T-cell (primary cell): ENCODE data around the gene PLAC8. TPM values are rescaled to one million over a fixed set of nuclear protein-coding genes. Genes with fewer than 3 reads are reported as not detected.

Experiments
- total RNA-seq, 35 experiments: library from RNA in 6 of 35; stranded (reverse) in 6 of 35; fragments of 120-200 nt in 1 of 35; gene quantifications; one replicate each; pipeline versions ENCODE4 v1.2.1 to v1.2.4 and lab custom pipeline; 2013 to 2026

The PLAC8 gene
- total RNA-seq, 5 donors from 2014 or later (not counting 1 experiment from before 2014, with no cell fraction given), result 124 to 318 (median 147) TPM

Other genes with a start within 250 kb of the PLAC8 start
- 100 to 1,000 TPM; 107 to 146 (median 130) TPM for gene SEC31A, start 223.6 kb downstream of the PLAC8 start, total RNA-seq
- gene THAP9, start 214.0 kb downstream of the PLAC8 start, total RNA-seq, result 1 to 10 TPM; 2.3 to 4.1 (median 3.0) TPM
- gene LIN54, start 103.9 kb downstream of the PLAC8 start, total RNA-seq, result 10 to 100 TPM; 15.1 to 17.9 (median 16.8) TPM
- 10 to 100 TPM; 19.9 to 28.3 (median 22.2) TPM for gene COPS4, start 79.5 kb downstream of the PLAC8 start, total RNA-seq
- gene COQ2, start 170.1 kb upstream of the PLAC8 start, total RNA-seq, result 1 to 10 TPM; 4.7 to 9.7 (median 6.2) TPM
- 1 to 10 TPM; 4.5 to 7.2 (median 6.1) TPM for gene HPSE, start 220.1 kb upstream of the PLAC8 start, total RNA-seq